Left lung (tissue), 10 donors: Measurements from ENCODE around the gene PIGQ. TPM values are rescaled to one million over a fixed set of nuclear protein-coding genes. Genes with fewer than 3 reads are reported as not detected.

Source experiments
- ATAC-seq: fragments of 200-7000 bp; cut with Tn5 transposase; one replicate; pipeline ENCODE4 v1.9.1; 2020; ENCODE audit warnings: moderate library complexity
- DNase-seq, 4 donors: peaks; one replicate each; pipeline ENCODE4 v3.0.0-alpha.2; 2013 to 2020
- H3K27ac ChIP-seq, 2 donors: fragments of 200-600 bp; sonication (generic) in 1 of 2; one replicate each; pipeline versions ENCODE4 v1.5.0 to v1.8.0; 2020 to 2021
- H3K27me3 ChIP-seq, 2 donors: fragments of 200-600 bp; sonication (generic) in 1 of 2; one replicate each; pipeline versions ENCODE4 v1.5.0 to v1.8.0; 2020 to 2021
- H3K36me3 ChIP-seq, 2 donors: fragments of 200-600 bp; sonication (generic) in 1 of 2; one replicate each; pipeline versions ENCODE4 v1.5.0 to v1.8.0; 2020 to 2021
- H3K4me1 ChIP-seq, 2 donors: fragments of 200-600 bp; one replicate each; pipeline ENCODE4 v1.8.0; 2021
- H3K4me3 ChIP-seq, 2 donors: fragments of 200-600 bp; sonication (generic) in 1 of 2; one replicate each; pipeline versions ENCODE4 v1.5.0 to v1.8.0; 2020 to 2021; ENCODE audit warnings: mild to moderate bottlenecking in 1 of 2
- H3K9me3 ChIP-seq, 2 donors: fragments of 200-600 bp; sonication (generic) in 1 of 2; one replicate each; pipeline versions ENCODE4 v1.5.0 to v1.8.0; 2020 to 2021
- CTCF ChIP-seq, 2 donors: fragments of 200-600 bp; sonication (generic) in 1 of 2; IDR thresholded peaks; one replicate each; pipeline versions ENCODE4 v1.5.0 to v1.8.0; 2021; ENCODE audit warnings: antibody characterized with exemption in 2 of 2
- intact Hi-C, 2 donors: fragments of 100-400 bp; cut with DNase I; formaldehyde crosslinking; loops; one replicate each; pipeline versions ENCODE4 v1.11.2 to v1.14.2; 2022
- polyA plus RNA-seq, 6 donors: library from polyadenylated mRNA; unstranded; fragments of 120-200 nt; gene quantifications; one replicate each; pipeline ENCODE4 v1.2.1, GENCODE V29; 2013; ENCODE audit not compliant: insufficient read length in 6 of 6
- total RNA-seq, 2 donors: library from RNA; stranded (reverse); fragmentation: NEBNext Ultra II Directional; extraction: Animal tissue kit (Norgen Biotek cat#: 25700); gene quantifications; one replicate each; pipeline ENCODE4 v1.2.1, GENCODE V29; 2021
- donor health status: DM: no; HTN: yes; CAD: no.
- donor health status: DM: no; HTN: no; CAD: no.

Gene PIGQ
- total and polyA plus RNA-seq, 8 donors = 32.9 to 68.5 (median 39.0) TPM

DNA sequence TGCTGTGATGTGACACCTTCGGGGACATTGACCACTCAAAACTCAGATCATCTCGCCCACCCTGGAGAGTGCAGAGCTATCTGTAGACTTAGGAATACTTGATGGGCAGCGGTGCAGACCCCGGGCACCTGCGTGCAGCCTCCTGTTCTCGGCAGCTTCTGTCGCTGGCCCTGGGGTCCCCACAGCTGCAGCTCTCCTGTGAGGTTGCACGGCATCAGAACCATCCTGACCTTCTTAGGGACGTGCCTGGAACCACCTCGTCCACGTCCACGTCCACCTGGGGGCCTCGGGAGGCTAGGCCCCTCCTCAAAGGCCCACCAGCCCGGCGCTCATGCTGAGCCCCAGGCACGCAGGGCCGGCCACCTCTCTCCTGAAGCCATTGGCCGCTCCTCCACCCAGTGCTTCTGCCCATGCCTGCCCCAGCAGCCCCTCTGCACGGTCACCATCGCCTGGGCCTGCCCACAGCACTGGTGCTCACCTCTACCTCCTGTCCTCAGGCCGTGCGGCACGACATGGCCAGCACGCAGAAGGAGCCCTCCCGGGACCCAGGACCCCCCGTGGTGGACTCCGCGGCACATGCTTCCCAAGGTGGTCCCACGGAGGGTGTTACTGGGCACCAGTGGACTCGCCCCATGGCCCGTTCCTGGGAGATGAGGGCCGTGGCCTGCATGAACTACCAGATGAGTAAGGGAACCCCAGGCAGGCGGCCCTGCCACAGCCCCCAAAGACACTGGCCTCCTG, 58.7 kb downstream of the PIGQ start:
- Histone ChIP-seq H3K4me1 (peaks cover 11 to 36% of the 10 kb centered on the region in 2 donors), H3K36me3 (peaks cover 0 to 59% of the 10 kb centered on the region in 2 donors), H3K9me3 (no peaks in the 10 kb centered on the region), H3K27me3 (peaks cover 0 to 6% of the 10 kb centered on the region in 2 donors), H3K27ac (peak overlapping the region in 1 of 2 donors; percentile 58), H3K4me3 (no peak overlapping the region)
- no peak for TF ChIP-seq CTCF (IDR thresholded peaks at IDR 0.05)
- no peak for ATAC-seq
- intact Hi-C loops = no loop called here
- DNase-seq = no peak

GRCh38 chr16:629185-629832, 59.5 kb downstream of the PIGQ start:
- DNase-seq = no peak
- Histone ChIP-seq H3K4me3 (no peak overlapping the region), H3K36me3 (peaks cover 0 to 67% of the 10 kb centered on the region in 2 donors), H3K9me3 (no peaks in the 10 kb centered on the region), H3K4me1 (peaks cover 11 to 37% of the 10 kb centered on the region in 2 donors), H3K27me3 (peaks cover 0 to 6% of the 10 kb centered on the region in 2 donors), H3K27ac (peak overlapping the region in 1 of 2 donors; percentile 58)
- intact Hi-C loops = no loop called here
- no peak for TF ChIP-seq CTCF (IDR thresholded peaks at IDR 0.05)
- ATAC-seq = no peak

- DNase-seq (no peak), ATAC-seq (no peak)
- Histone ChIP-seq H3K4me1 (peaks cover 11 to 42% of the 10 kb centered on the region in 2 donors), H3K27ac (peak overlapping the region in 1 of 2 donors; percentile 58), H3K4me3 (no peak overlapping the region), H3K9me3 (no peaks in the 10 kb centered on the region), H3K36me3 (peaks cover 0 to 68% of the 10 kb centered on the region in 2 donors), H3K27me3 (peaks cover 0 to 6% of the 10 kb centered on the region in 2 donors)
- intact Hi-C loops = no loop called here
- no peak for TF ChIP-seq CTCF (IDR thresholded peaks at IDR 0.05)
Observed at GRCh38 chr16:629833-630248, 60.1 kb downstream of the PIGQ start.

DNA sequence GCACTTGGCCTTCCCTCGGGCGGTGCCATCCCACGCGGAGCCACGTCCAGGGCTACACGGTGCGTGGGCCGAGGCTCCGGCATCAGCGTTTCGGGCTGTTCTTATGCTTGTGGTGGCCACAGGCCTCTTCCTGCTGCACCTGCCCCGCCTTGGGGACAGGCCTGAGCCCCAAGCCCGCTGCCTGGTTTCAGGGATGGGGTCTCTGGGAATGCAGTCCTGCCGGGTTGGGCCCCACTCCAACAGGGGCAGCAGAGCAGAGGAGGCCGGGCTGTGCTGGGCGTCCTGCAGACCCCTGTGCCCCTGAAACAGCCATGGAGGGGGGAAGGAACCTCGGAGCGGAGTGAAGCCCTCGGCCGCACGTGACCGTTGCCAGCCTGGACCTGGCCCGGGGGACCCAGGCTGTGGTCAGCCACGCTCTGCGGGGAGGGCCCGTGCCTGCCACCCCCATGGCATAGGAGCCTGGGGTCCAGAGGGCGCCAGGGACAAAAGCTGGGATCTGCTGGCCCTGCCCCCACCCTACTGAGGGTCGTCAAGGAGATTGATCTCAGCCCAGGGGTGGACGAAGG, 60.6 kb downstream of the PIGQ start:
- ATAC-seq (no peak), DNase-seq (no peak)
- Histone ChIP-seq H3K27ac (peak overlapping the region in 1 of 2 donors; percentile 58), H3K27me3 (peaks cover 0 to 6% of the 10 kb centered on the region in 2 donors), H3K4me3 (no peak overlapping the region), H3K4me1 (peaks cover 13 to 47% of the 10 kb centered on the region in 2 donors), H3K36me3 (peaks cover 0 to 63% of the 10 kb centered on the region in 2 donors), H3K9me3 (no peaks in the 10 kb centered on the region)
- TF ChIP-seq CTCF (IDR thresholded peaks at IDR 0.05) = no peak
- intact Hi-C loops = no loop called here
